Amygdala (tissue), 56 donors: ENCODE measurements around the gene ST3GAL5.
A peak's percentile ranks its signal among the peaks of the same experiment; 100 is the strongest.

Experiments
- DNase-seq, 56 donors: peaks; one replicate each; lab custom pipeline; 2025; lab: John Stamatoyannopoulos, UW

Gene ST3GAL5

DNA sequence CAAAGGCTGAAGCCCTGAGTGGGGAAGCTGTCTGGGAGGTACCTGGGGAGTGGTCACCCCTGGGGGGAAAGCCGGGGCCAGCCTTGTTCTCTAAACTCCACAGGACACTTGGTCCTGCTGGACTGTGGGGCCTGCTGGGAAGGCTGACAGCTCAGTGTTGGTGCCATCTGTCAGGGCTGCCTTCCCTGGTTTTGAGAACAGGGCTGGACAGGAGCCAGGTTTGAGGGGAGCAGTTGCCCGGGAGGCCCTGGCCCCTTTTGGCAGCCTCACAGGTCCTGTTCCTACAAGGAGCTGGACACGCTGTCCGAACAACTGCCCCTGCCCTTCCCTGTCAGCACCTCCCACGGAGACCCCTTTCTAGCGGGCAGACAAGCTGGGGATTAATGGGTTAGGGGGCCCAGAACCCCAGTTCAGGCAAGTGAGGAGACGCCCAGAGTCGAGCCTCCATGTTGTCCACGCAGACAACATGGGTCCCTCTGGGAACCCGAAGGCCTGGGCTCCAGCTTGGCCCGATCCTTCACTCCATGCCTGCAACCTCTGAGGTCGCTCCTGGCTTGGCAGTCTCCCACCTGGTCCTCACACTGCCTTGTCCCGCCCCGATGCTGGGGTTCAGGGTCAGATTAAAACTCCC lies 94.2 kb downstream of the ST3GAL5 start:
- DNase-seq = peak in 33 of 56 donors; percentile 19 to 69 (median 42)

- DNase-seq = peak in 1 of 56 donors; percentile 33
These were observed 94.8 kb downstream of the ST3GAL5 start for GRCh38 chr2:85794038-85794441.

GRCh38 chr2:85793584-85793983 lies 95.2 kb downstream of the ST3GAL5 start:
- no peak for DNase-seq

- DNase-seq = no peak
These were observed 95.9 kb downstream of the ST3GAL5 start for GRCh38 chr2:85792783-85793441.

- no peak for DNase-seq
These were observed 96.9 kb downstream of the ST3GAL5 start for GRCh38 chr2:85791704-85792565.

- peak in 2 of 56 donors; percentile 21 to 31 for DNase-seq
These were observed 98.1 kb downstream of the ST3GAL5 start for GRCh38 chr2:85790499-85791188.

GRCh38 chr2:85790032-85790431 lies 98.8 kb downstream of the ST3GAL5 start:
- no peak for DNase-seq

DNA sequence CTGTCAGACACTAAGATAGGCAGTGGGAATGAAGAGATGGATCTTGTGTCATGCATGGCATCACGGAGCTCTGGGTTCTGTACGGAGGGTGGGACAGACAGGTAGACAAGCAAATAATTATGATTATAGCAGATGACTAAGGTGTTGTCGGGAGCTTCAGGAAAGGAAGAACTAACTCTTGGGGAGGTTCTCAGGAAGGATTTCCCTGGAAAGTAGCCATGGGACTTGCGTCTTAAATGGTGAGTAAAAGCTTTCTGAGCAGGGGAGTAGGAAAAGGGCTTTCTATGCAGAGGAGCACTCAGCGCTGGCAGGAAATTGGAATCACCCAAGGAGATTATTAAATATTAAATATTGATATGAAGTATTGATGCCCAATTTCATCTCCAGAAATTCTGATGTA lies 99.5 kb downstream of the ST3GAL5 start:
- DNase-seq = no peak

DNA sequence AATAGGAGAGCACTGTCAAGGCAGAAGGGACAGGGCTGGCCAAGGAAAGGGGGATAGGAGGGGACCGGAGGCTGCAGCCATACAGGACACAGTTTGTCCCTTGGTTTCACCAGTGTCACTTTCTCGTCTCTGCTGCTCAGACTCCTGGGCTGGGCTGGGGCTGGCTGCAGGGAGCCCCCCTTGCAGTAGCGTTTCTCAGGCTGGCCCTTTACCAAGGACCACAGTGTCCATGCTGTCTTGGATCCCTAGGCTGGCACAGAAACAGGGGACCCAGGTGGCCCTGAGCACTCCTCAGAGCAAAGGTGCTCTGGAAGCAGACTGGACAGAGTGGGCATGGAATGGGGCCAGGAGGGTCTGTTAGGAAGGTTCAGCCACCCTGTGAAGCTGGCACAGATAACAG lies 100.2 kb downstream of the ST3GAL5 start:
- no peak for DNase-seq

DNA sequence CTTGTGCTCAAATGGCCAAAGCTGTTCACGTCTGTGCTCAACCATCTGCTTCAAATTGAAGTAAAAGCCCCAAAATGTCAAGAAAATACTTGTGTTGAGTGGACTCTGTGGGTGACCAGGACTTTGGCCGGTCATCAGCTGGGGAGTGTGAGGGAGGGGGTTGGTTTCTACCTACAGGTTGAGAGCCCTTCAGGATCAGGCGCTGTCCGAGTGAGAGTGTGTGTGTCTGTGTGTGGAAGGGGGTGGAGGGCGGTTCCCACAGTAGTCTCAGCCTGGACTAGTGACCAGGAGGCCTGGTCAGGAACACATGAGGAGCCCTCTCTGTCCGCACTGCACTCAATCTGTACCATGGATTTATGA lies 100.8 kb downstream of the ST3GAL5 start:
- DNase-seq = no peak

GRCh38 chr2:85787282-85787980 lies 101.4 kb downstream of the ST3GAL5 start:
- DNase-seq = no peak
